Stimulated activated CD4-positive, alpha-beta T cell treated with anti-CD3 and anti-CD28 coated beads, Interleukin-1b, Interleukin-23, amount 100 ng/mL, for 24 hours (primary cell): ENCODE results near the gene NFE2L1.
"Not testable (repeated sequence)": the region's sequence is repeated elsewhere in the genome, so short reads cannot be mapped to it uniquely, and the experiment has no call there.

Source experiments
- DNase-seq, 4 experiments: peaks; one replicate each; pipeline ENCODE4 v3.0.0-alpha.2; 2020; ENCODE audit warnings: low read depth in 4 of 4, low spot score in 1 of 4

Gene NFE2L1

GRCh38 chr17:48022901-48023300 lies 25.3 kb upstream of the NFE2L1 start:
- no peak for DNase-seq

GRCh38 chr17:48023400-48024148 lies 24.6 kb upstream of the NFE2L1 start:
- peak in 1 of 4 experiments; percentile 27 for DNase-seq

GRCh38 chr17:48024149-48025039 lies 23.8 kb upstream of the NFE2L1 start:
- DNase-seq, result no peak

GRCh38 chr17:48025040-48025903 lies 22.9 kb upstream of the NFE2L1 start:
- peak; percentile 95 to 99 (median 97) for DNase-seq

GRCh38 chr17:48025904-48026501 lies 22.2 kb upstream of the NFE2L1 start:
- no peak for DNase-seq

- peak in 2 of 4 experiments; percentile 54 to 58 for DNase-seq
These were observed 21.4 kb upstream of the NFE2L1 start for GRCh38 chr17:48026502-48027321.

GRCh38 chr17:48027322-48027981 lies 20.7 kb upstream of the NFE2L1 start:
- DNase-seq, result no peak

- no peak for DNase-seq
These were observed 19.4 kb upstream of the NFE2L1 start for GRCh38 chr17:48028736-48029135.

GRCh38 chr17:48030531-48030930 lies 17.6 kb upstream of the NFE2L1 start:
- no peak for DNase-seq

- DNase-seq, result no peak
These were observed 16.2 kb upstream of the NFE2L1 start for GRCh38 chr17:48031966-48032365.

GRCh38 chr17:48034734-48035133 lies 13.4 kb upstream of the NFE2L1 start:
- not testable (repeated sequence) for DNase-seq

GRCh38 chr17:48036693-48037035 lies 11.5 kb upstream of the NFE2L1 start:
- no peak for DNase-seq

GRCh38 chr17:48037036-48037837 lies 10.9 kb upstream of the NFE2L1 start, which contains the start of gene COPZ2:
Gene COPZ2, minus strand, starts transcription at chr17:48037797. Its CDS starts 20 bp downstream, at chr17:48037777.
- no peak for DNase-seq

GRCh38 chr17:48037838-48038323 lies 10.3 kb upstream of the NFE2L1 start:
- no peak for DNase-seq

GRCh38 chr17:48038687-48039086 lies 9.5 kb upstream of the NFE2L1 start:
- no peak for DNase-seq

GRCh38 chr17:48043176-48043575 lies 5.0 kb upstream of the NFE2L1 start:
- DNase-seq, result no peak

GRCh38 chr17:48044851-48045250 lies 3.3 kb upstream of the NFE2L1 start:
- DNase-seq, result no peak

- no peak for DNase-seq
These were observed 2.7 kb upstream of the NFE2L1 start for GRCh38 chr17:48045316-48046001.
